ENCODE measurements around the gene KIAA0513.
A peak's percentile ranks its signal among the peaks of the same experiment; 100 is the strongest.

KIAA0513 gene, protein sequence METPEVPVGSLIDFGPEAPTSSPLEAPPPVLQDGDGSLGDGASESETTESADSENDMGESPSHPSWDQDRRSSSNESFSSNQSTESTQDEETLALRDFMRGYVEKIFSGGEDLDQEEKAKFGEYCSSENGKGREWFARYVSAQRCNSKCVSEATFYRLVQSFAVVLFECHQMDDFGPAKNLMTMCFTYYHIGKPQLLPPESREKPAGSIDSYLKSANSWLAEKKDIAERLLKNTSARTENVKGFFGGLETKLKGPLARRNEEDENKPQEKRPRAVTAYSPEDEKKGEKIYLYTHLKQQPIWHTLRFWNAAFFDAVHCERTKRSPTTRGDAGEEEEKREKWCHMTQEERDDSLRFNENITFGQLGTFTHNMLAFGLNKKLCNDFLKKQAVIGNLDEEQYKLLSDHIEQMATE

DNA sequence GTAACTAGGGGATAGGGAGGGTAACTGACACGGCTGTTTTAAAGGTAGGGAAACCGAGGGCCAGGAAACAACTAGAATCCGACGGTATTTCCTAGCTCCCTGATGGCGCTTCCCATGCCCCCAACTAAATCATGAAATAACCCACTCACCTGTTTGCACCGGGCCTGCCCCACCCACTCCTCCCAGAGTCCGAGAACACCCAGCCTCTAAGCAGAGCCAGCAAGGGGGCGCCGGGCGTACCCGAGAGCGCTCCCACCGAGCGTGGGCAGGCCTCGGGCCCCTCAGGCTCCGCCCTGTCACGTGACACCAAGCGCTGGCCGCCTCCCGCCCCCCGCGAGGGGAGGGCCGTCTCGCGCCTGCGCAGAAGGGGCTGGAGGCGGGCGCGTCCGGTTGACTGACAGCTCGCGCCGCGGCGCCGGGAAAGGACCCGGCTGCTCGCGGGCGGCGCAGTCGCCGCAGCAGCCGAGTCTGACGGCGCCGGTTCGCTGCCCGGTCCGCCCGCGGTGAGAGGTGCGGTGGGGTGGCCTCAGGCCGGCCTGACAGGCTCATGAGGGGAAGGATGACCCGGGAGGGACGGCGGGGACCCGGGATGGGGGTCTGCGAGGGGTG is at the start of gene KIAA0513:
Gene KIAA0513, plus strand, starts transcription at position 447 of the 609 bp plus-strand sequence. CDS start 39,277 bp downstream, outside the sequence.
- DNase-seq, result peak; percentile 88

DNA sequence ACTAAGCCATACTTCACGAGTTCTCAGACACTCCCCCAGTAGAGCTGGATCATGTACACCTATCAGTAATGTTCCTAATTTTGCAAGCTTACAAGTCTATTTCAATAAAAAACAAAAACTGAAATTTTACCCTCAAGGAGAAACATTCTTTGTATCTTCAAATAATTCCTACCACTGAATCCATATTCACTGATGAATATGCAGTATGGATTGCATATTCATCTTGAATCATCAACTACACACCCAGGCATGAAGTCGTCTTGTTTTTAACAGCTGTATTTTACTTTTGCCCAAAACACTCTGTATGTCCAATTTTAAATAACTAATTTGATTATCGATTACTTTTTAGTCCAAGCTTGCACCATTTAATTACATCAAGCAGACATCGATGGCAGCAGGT is 48.1 kb upstream of the KIAA0513 start:
- DNase-seq, result no peak

- no peak for DNase-seq
Measured at GRCh38 chr16:84982434-84982833, 45.2 kb upstream of the KIAA0513 start.

- DNase-seq, result no peak
Measured at GRCh38 chr16:84985079-84986065, 42.2 kb upstream of the KIAA0513 start.

- DNase-seq, result no peak
Measured at GRCh38 chr16:84986102-84986501, 41.5 kb upstream of the KIAA0513 start.

GRCh38 chr16:84986879-84987278 is 40.7 kb upstream of the KIAA0513 start:
- no peak for DNase-seq

DNA sequence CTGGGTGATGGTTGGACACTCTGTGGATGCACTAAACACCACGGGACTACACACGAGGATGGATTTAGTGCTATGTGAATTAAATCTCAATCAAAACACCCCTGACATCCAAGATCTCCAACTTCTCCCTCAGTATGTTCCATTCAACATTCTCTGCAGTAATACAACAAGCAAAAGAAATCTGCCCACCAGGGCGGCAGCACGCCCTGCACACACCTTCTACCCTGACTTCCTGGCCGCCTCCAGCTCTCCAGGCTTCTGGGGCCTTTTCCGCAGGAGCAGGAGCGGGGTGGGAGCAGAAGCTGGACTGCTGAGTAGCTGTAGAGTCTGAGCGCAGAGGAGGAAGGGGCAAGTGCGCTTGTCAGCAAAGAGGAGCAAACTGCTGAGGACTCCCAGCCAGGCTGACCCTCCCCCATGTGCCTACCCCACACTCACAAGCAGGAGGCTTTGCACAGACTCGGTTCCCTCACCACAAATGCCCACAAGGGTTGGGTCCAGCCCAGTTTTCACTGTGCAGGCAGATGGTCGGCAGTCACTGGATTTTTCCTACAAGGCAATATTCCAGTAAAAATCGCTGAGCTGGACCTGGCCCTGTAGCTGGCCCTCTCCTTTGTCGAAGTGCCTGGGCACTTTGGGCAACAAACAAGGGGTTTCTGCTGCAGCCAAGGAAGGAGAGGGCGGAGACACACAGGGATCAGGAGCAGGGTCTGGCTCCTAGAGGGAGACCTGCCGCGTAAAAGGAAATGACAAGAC is 39.1 kb upstream of the KIAA0513 start:
- no peak for DNase-seq

DNA sequence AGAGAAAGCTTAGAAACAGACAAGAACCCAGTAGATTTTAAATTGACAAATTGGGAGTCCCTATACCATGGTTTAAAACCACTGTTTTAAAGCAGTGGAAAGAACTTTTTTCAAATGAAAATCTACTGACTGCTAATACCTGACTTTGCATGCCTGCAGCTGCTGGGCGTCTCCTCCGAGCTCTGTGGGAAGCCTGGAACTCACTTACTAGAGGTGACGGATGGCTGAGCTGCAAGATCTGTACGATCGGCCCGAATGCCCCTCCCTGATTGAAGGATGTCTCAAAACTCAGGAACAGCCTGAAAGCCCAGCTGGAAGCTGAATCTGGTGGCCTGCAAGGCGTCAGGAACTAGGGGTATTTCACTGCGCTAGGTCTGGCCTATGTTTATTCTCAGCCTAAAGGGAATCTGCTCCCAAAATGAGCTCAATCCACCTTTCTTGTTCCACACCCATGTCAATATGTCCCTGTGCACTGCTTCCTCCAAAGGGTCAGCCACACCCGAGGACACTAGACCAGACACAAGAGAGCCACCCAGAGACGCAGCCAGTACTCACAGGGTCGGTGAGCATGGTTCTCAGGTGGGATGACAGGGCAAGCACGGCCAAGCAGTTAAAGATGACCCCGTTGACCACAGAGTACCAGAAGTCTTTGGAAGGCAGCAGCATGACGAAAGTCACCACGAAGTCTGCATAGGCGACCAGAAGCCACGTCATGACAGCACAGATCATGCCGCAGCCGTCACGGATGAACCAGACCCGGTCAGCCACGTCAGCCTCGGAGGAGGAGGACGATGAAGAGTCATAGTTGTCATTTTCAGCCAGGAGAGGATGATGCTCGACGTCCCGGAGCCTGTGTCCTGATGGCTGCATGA is 37.6 kb upstream of the KIAA0513 start:
- DNase-seq, result no peak

GRCh38 chr16:84990782-84991181 is 36.8 kb upstream of the KIAA0513 start:
- DNase-seq, result no peak

- DNase-seq, result no peak
Measured at GRCh38 chr16:84992717-84993075, 34.9 kb upstream of the KIAA0513 start.

- no peak for DNase-seq
Measured at GRCh38 chr16:84993926-84994325, 33.7 kb upstream of the KIAA0513 start.

- DNase-seq, result no peak
Measured at GRCh38 chr16:84995663-84996062, 31.9 kb upstream of the KIAA0513 start.

- DNase-seq, result no peak
Measured at GRCh38 chr16:84996365-84996764, 31.2 kb upstream of the KIAA0513 start.

DNA sequence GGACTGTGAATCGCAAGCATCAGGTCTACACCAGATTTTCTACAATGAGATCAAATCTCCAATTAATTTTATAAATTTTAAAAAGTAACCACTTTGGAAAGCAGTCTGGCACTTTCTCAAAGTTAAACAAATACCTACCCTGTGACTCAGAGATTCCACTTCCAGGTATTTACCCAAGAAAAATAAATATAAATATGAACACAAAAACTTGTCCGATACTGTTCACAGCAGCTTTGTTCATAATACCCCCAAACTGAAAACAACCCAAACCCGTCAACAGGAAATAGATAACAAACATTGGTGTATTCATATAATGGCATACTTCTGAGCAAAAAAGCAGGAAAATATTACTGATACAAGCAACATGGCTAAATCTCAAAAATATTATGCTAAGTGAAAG is 28.4 kb upstream of the KIAA0513 start:
- no peak for DNase-seq

DNA sequence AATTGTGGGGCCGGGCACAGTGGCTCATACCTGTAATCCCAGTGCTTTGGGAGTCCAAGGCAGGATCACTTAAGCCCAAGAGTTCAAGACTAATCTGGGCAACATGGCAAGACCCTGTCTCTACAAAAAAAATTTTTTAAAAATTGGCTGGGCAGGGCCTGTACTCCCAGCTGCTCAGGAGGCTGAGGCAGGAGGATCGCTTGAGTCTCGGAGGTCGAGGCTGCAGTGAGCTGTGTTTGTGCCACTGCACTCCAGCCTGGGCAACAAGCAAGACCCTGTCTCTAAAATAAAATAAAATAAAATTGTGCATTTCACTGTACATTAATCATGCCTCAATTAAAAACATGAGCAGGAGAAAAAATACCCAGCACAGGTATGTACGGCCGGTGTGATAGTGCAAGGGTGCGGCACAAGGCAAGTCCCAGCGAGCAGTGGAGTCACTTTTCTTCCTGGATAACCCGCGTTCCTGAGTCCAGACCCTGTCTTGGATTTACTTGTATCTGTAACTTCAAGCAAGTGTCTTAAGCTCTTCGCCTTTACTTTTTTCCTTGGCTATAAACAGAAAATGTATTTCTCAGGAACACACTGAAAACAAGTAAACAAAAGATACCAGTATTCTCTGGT is 27.6 kb upstream of the KIAA0513 start:
- DNase-seq, result no peak

GRCh38 chr16:85002099-85002541 is 25.5 kb upstream of the KIAA0513 start:
- no peak for DNase-seq

DNA sequence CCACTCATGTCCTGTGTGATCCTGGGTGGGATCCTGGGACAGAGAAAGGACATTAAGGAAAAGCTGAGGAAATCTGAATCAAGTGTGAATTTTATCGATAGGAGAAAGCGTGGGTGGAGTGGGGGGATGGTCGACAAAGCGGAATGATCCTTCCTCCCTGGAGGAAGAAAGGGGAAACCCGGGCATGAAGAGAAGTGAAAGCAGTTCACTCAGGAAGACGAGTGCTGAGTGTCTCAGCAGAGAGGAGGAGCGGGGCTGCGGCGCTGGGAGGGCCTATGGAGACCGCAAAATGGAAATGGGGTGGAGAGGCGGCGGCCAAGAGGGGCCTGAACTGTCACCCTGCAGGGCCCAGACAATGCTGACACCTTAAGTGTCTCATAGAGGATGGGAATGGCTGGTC is 25.0 kb upstream of the KIAA0513 start:
- DNase-seq, result no peak

DNA sequence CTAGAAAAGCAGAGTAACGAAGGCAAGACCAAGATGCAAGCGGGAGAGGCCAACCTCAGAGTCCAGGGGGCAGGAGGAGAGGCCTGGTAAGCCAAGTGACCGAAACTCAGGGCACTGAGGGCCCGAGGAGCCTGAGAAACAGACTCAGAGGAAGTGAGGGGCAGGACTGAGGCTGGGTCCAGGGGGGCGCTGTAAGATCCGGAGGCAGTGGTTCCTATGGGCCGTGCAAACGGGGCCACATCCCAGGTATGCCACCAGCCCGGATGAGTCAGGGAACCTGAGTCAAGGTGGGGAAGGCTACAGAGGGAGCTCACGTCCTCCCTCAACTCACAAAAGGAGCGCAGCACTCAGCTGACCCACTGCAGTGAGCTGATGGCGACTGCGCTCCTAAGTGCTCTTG is 24.5 kb upstream of the KIAA0513 start:
- DNase-seq, result no peak

- no peak for DNase-seq
Measured at GRCh38 chr16:85003725-85004586, 23.6 kb upstream of the KIAA0513 start.

Data from NCI-H146 (cell line).